PC-3 (cell line): ENCODE measurements around the gene CD7. TPM values are rescaled to one million over a fixed set of nuclear protein-coding genes. Genes with fewer than 3 reads are reported as not detected.
A peak's percentile ranks its signal among the peaks of the same experiment; 100 is the strongest.

ENCODE experiments used
- ATAC-seq: fragments of 200-7000 bp; cut with Tn5 transposase; 2 replicates; pipeline ENCODE4 v1.9.1; 2020; ENCODE audit warnings: mild to moderate bottlenecking, moderate library complexity
- Bru-seq: library from RNA; stranded (reverse); fragments of 400-500 nt; gene quantifications from one replicate; lab custom pipeline; 2021; lab: Mats Ljungman, UMichigan
- BruChase-seq, 2 experiments: library from RNA; stranded (reverse); fragments of 400-500 nt; gene quantifications; one replicate each; lab custom pipeline; 2021; lab: Mats Ljungman, UMichigan
- BruUV-seq: library from RNA; stranded (reverse); fragments of 400-500 nt; replicated peaks from 2 replicates; lab custom pipeline; 2021; lab: Mats Ljungman, UMichigan
- CTCF ChIA-PET: fragments of 300-600 bp; sonication (Branson Sonifier 250); formaldehyde crosslinking; loops from one replicate; lab custom pipeline; 2022; ENCODE audit warnings: antibody characterized with exemption; lab: Charles Lee
- POLR2A ChIA-PET: fragments of 300-600 bp; sonication (Branson Sonifier 250); formaldehyde crosslinking; loops from one replicate; lab custom pipeline; 2022; ENCODE audit warnings: antibody characterized with exemption; ENCODE audit not compliant: unreplicated experiment; lab: Charles Lee
- DNase-seq: peaks from one replicate; pipeline ENCODE4 v3.0.0-alpha.2; 2015
- H2AFZ ChIP-seq: fragments of 300-600 bp; sonication (generic); 2 replicates; pipeline ENCODE4 v1.6.0; 2016; ENCODE audit warnings: antibody characterized with exemption, low read length
- H3F3A ChIP-seq: fragments of 300-600 bp; sonication (generic); one replicate; pipeline ENCODE4 v1.6.0; 2017; ENCODE audit warnings: antibody characterized with exemption, low read length, control low read depth, mild to moderate bottlenecking; ENCODE audit not compliant: unreplicated experiment
- H3K27ac ChIP-seq: fragments of 300-600 bp; sonication (generic); 2 replicates; pipeline ENCODE4 v1.5.1; 2016; ENCODE audit warnings: mild to moderate bottlenecking, low read length
- H3K27me3 ChIP-seq: fragments of 300-600 bp; sonication (generic); 2 replicates; pipeline ENCODE4 v1.6.1; 2016; ENCODE audit warnings: low read length, mixed read lengths
- H3K36me3 ChIP-seq: fragments of 300-600 bp; sonication (generic); 2 replicates; pipeline ENCODE4 v1.6.1; 2016; ENCODE audit warnings: low read depth, mixed run types, low read length, mixed read lengths
- H3K4me1 ChIP-seq: fragments of 300-600 bp; sonication (generic); 2 replicates; pipeline ENCODE4 v1.5.1; 2016; ENCODE audit warnings: low read length; ENCODE audit not compliant: insufficient read depth
- H3K4me2 ChIP-seq: fragments of 300-600 bp; sonication (generic); 2 replicates; pipeline ENCODE4 v1.6.0; 2016; ENCODE audit warnings: low read length
- H3K4me3 ChIP-seq: fragments of 300-600 bp; sonication (generic); 2 replicates; pipeline ENCODE4 v1.5.1; 2016; ENCODE audit warnings: mild to moderate bottlenecking, low read length, mixed read lengths
- H3K79me2 ChIP-seq: fragments of 300-600 bp; sonication (generic); 2 replicates; pipeline ENCODE4 v1.6.1; 2017; ENCODE audit warnings: low read length, mixed read lengths
- H3K9ac ChIP-seq: fragments of 300-600 bp; sonication (generic); 2 replicates; pipeline ENCODE4 v1.6.0; 2016; ENCODE audit warnings: mild to moderate bottlenecking, low read length
- H3K9me2 ChIP-seq: fragments of 300-600 bp; sonication (generic); replicated peaks from 2 replicates; pipeline ENCODE4 v1.6.1; 2016; ENCODE audit warnings: mixed run types, low read length, mixed read lengths
- H3K9me3 ChIP-seq: fragments of 300-600 bp; sonication (generic); 2 replicates; pipeline ENCODE4 v1.6.1; 2016; ENCODE audit warnings: low read length, mixed read lengths
- H4K20me1 ChIP-seq: fragments of 300-600 bp; sonication (generic); 2 replicates; pipeline ENCODE4 v1.6.1; 2016; ENCODE audit warnings: low read length, mixed read lengths
- EZH2 ChIP-seq: fragments of 300-600 bp; sonication (generic); IDR thresholded peaks from one replicate; pipeline ENCODE4 v1.6.1; 2017; ENCODE audit warnings: antibody characterized with exemption, mild to moderate bottlenecking, low read length; ENCODE audit not compliant: unreplicated experiment
- EZH2phosphoT487 ChIP-seq: fragments of 300-600 bp; sonication (generic); IDR thresholded peaks from 2 replicates; pipeline ENCODE4 v1.6.1; 2018; ENCODE audit warnings: mild to moderate bottlenecking, antibody characterized with exemption, low read length, borderline replicate concordance
- intact Hi-C: fragments of 100-400 bp; cut with micrococcal nuclease; formaldehyde crosslinking; loops from 2 replicates; pipeline ENCODE4 v1.9.0; 2023
- long read RNA-seq: library from polyadenylated mRNA; unstranded; transcript quantifications from one replicate; pipeline ENCODE4 v2.0.0, GENCODE V29; 2021; ENCODE audit not compliant: unreplicated experiment
- total RNA-seq: library from RNA; depleted of rRNA; stranded (reverse); fragments of >200 nt; gene quantifications from 2 replicates; pipeline ENCODE4 v1.2.3, GENCODE V29; 2014; rRNA removed
- TF ChIP-seq, protein P1 (sequence below): fragments of 300-600 bp; sonication (generic); conservative IDR thresholded peaks from 2 replicates; pipeline ENCODE4 v1.5.1; 2017; ENCODE audit warnings: antibody characterized with exemption, low read depth, mild to moderate bottlenecking, low read length

The CD7 gene
- total RNA-seq (0.15 and 0.98 TPM in 2 replicates), Bru-seq, nascent RNA (percentile 27 among the genes with signal in this experiment), BruChase-seq, experiment 1, labeled RNA remaining after a 6-hour chase (percentile 60 among the genes with signal in this experiment), BruChase-seq, experiment 2, labeled RNA remaining after a 2-hour chase (percentile 39 among the genes with signal in this experiment)
- long read RNA-seq, partial matches to known transcripts: 0 of 1 reads
- long read RNA-seq, other reads (novel, unspliced or antisense): 0 of 1 reads

DNA sequence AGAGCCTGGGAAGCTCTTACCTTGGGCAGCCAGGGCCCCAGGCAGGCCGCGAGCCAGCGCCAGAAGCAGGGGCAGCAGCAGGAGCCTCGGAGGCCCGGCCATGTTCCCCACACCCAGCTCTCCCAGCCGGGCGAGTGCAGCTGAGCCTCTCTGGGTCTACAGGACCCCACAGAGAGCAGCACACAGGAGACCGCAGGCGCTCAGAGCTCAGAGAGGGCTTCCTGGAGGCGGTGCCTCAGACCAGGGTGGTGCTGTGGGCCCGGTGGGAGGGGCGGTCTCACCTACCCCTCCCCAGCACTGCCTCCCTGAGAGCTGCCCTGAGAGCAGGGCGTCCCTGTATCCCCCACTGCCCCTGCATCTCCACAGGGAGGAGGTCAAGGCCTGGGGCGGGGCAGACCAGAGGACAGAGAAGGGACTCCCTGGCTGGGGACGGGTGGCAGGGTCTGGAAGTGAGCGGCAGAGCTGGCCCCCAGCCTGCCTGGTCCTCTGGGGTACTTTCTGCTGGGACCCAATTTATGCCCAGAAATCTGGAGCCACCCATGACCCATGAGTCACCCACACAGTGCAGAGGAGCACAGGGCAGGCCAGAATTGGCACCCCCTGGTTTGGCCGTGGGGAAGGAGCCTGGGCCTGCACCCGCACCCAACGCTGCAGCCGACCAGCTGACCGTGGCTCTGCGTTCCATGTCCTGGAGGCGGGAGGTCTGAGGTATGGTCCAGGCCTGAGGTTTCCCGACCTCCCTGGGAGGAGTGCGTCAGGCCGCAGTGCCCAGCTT lies at the start of gene CD7:
Gene CD7 (minus strand): TSS at position 215 of the 775 bp plus-strand sequence. CDS start 113 bp downstream, at position 102.
- Histone ChIP-seq H3K9me2 (no peaks in the 10 kb centered on the region), H3K4me2 (no peak within 1 kb of the TSS), H3K9me3 (no peaks in the 10 kb centered on the region), H3K79me2 (no peaks in the 10 kb centered on the region), H3K4me1 (no peaks in the 10 kb centered on the region; the same call in 1 of the 2 replicates), H3K36me3 (no peaks in the 10 kb centered on the region), H3K27ac (no peak within 1 kb of the TSS), H4K20me1 (no peaks in the 10 kb centered on the region), H3K4me3 (no peak within 1 kb of the TSS), H2AFZ (no peak within 1 kb of the TSS), H3F3A (peaks cover 3% of the 10 kb centered on the region), H3K9ac (no peak within 1 kb of the TSS), H3K27me3 (no peaks in the 10 kb centered on the region)
- TF ChIP-seq, protein P1, sequence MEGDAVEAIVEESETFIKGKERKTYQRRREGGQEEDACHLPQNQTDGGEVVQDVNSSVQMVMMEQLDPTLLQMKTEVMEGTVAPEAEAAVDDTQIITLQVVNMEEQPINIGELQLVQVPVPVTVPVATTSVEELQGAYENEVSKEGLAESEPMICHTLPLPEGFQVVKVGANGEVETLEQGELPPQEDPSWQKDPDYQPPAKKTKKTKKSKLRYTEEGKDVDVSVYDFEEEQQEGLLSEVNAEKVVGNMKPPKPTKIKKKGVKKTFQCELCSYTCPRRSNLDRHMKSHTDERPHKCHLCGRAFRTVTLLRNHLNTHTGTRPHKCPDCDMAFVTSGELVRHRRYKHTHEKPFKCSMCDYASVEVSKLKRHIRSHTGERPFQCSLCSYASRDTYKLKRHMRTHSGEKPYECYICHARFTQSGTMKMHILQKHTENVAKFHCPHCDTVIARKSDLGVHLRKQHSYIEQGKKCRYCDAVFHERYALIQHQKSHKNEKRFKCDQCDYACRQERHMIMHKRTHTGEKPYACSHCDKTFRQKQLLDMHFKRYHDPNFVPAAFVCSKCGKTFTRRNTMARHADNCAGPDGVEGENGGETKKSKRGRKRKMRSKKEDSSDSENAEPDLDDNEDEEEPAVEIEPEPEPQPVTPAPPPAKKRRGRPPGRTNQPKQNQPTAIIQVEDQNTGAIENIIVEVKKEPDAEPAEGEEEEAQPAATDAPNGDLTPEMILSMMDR: no peak
- TF ChIP-seq EZH2 (no peak), EZH2phosphoT487 (no peak)
- BruUV-seq: no TSS peak
- intact Hi-C loops: no loop called here
- CTCF ChIA-PET: no interaction called here
- DNase-seq: no peak
- ATAC-seq: no peak
- POLR2A ChIA-PET: no interaction called here

DNA sequence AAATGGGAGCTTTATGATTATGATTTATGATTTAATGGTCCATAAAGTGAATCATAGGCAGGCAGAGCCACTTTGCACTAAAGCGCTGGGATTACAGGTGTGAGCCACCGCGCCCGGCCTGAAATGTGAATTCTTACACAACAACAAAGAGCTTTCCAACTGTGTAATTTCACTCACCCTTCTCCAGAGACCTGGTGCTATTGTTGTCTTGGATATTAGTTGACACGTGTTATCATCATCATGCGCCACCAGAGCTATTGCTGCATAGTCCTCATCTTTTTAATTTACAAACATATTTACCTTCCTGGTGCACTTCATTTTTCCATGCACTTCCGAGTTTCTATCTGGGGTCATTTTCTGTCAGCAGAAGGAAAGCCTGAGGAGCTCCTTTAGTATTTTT lies 49.3 kb upstream of the CD7 start:
- no peaks in the 10 kb centered on the region for H3K36me3 ChIP-seq
- H3K4me2 ChIP-seq: no peak overlapping the region
- ChIA-PET POLR2A (no interaction called here), CTCF (no interaction called here)
- TF ChIP-seq, protein P1: no peak
- no peak for TF ChIP-seq EZH2phosphoT487
- TF ChIP-seq EZH2: no peak
- ATAC-seq (no peak), DNase-seq (peak; percentile 15)
- H3K4me3 ChIP-seq: no peak overlapping the region
- no peaks in the 10 kb centered on the region for H3K79me2 ChIP-seq
- H3F3A ChIP-seq: no peaks in the 10 kb centered on the region
- H3K27ac ChIP-seq: no peak overlapping the region
- no peaks in the 10 kb centered on the region for H3K27me3 ChIP-seq
- H4K20me1 ChIP-seq: no peaks in the 10 kb centered on the region
- H3K9me2 ChIP-seq: no peaks in the 10 kb centered on the region
- peaks cover 6% of the 10 kb centered on the region; the same call in 1 of the 2 replicates for H3K4me1 ChIP-seq
- no peaks in the 10 kb centered on the region for H3K9me3 ChIP-seq
- BruUV-seq: no TSS peak
- H2AFZ ChIP-seq: no peak overlapping the region
- intact Hi-C loops: no loop called here
- H3K9ac ChIP-seq: no peak overlapping the region
